Thymus (tissue), 11 donors: ENCODE data around the gene HNF1A. TPM values are rescaled to one million over a fixed set of nuclear protein-coding genes. Genes with fewer than 3 reads are reported as not detected.

Experiments used
- DNase-seq, 9 donors: peaks; one replicate each; pipeline ENCODE4 v3.0.0-alpha.2; 2013; ENCODE audit warnings: low spot score in 9 of 9, low read depth in 6 of 9, missing footprints in 1 of 9
- H3K27ac ChIP-seq, 2 donors: one replicate each; pipeline ENCODE4 v1.5.1; 2013; ENCODE audit warnings: control low read depth in 1 of 2, low read depth in 1 of 2, low read length in 1 of 2, mild to moderate bottlenecking in 1 of 2, moderate library complexity in 1 of 2
- H3K27me3 ChIP-seq, 2 donors: one replicate each; pipeline ENCODE4 v1.5.1; 2013; ENCODE audit warnings: low read length in 1 of 2; ENCODE audit not compliant: control insufficient read depth in 2 of 2, insufficient read depth in 1 of 2
- H3K36me3 ChIP-seq, 2 donors: one replicate each; pipeline ENCODE4 v1.5.1; 2013; ENCODE audit warnings: low read length in 1 of 2, mild to moderate bottlenecking in 1 of 2, moderate library complexity in 1 of 2; ENCODE audit not compliant: control insufficient read depth in 2 of 2, insufficient read depth in 2 of 2
- H3K4me1 ChIP-seq, 2 donors: one replicate each; pipeline ENCODE4 v1.5.1; 2013; ENCODE audit warnings: low read length in 2 of 2; ENCODE audit not compliant: control insufficient read depth in 2 of 2, insufficient read depth in 2 of 2
- H3K4me3 ChIP-seq, 2 donors: one replicate each; pipeline ENCODE4 v1.5.1; 2013; ENCODE audit warnings: low read length in 2 of 2, control low read depth in 1 of 2, mild to moderate bottlenecking in 1 of 2
- H3K9me3 ChIP-seq, 2 donors: one replicate each; pipeline ENCODE4 v1.5.1; 2013; ENCODE audit warnings: low read length in 1 of 2, mild to moderate bottlenecking in 1 of 2; ENCODE audit not compliant: control insufficient read depth in 2 of 2, insufficient read depth in 1 of 2
- WGBS: extraction: QIAGEN DNeasy Blood & Tissue Kit; methylation state at CpG from one replicate; pipeline ENCODE4 v1.1.7; 2013; 5-methylcytosine and 5-hydroxymethylcytosine counted together
- polyA plus RNA-seq: library from polyadenylated mRNA; stranded (reverse); fragments of 200-250 nt; gene quantifications from one replicate; pipeline ENCODE4 v1.2.3, GENCODE V29; 2013
- total RNA-seq: library from RNA; stranded (reverse); fragments of 120-200 nt; gene quantifications from one replicate; pipeline ENCODE4 v1.2.4, GENCODE V29; 2013
- donor health status: healthy.

Gene HNF1A
- total and polyA plus RNA-seq, 2 donors, result 0.09 TPM; not detected in 1

DNA sequence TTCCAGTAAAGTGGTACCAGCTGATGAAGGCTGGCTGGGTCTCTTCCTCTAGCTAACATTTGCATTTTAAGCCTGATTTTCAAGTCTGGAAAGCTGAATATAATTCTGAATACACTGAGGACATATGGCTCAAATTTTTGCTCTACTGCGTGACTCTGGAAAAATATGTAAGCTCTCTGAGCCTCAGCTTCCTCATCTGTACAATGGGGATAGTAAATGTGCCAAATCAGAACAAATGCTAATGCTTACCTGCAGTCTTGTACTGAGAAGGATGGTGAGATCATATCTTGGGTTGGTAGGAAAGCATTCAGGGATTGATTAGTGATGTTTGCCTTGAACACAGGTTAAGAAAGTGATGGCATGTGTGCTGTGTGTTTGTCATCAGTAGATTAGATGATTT lies 14.6 kb downstream of the HNF1A start:
- H3K4me1 ChIP-seq, result no peaks in the 10 kb centered on the region
- peaks cover 0 to 3% of the 10 kb centered on the region in 2 donors for H3K9me3 ChIP-seq
- DNase-seq, result no peak
- no peaks in the 10 kb centered on the region for H3K36me3 ChIP-seq
- WGBS, result 99% methylated on average over 1 of the region's 1 CpG
- H3K27me3 ChIP-seq, result no peaks in the 10 kb centered on the region
- H3K4me3 ChIP-seq, result no peak overlapping the region
- H3K27ac ChIP-seq, result no peak overlapping the region

DNA sequence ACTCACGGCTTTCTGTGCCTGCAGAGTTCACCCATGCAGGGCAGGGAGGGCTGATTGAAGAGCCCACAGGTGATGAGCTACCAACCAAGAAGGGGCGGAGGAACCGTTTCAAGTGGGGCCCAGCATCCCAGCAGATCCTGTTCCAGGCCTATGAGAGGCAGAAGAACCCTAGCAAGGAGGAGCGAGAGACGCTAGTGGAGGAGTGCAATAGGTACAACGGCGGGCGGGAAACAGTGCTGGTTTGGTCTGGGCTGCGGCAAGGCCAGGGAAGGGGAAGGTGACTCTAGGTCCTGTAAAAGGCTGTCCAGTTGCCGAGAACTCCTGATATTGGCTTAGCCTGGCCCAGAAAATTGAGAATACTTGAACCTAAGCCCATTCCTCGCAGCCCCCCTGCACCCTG lies 15.2 kb downstream of the HNF1A start:
- H3K9me3 ChIP-seq, result peaks cover 0 to 3% of the 10 kb centered on the region in 2 donors
- no peaks in the 10 kb centered on the region for H3K36me3 ChIP-seq
- DNase-seq, result no peak
- no peak overlapping the region for H3K4me3 ChIP-seq
- no peaks in the 10 kb centered on the region for H3K4me1 ChIP-seq
- no peaks in the 10 kb centered on the region for H3K27me3 ChIP-seq
- WGBS, result 90% methylated on average over 11 of the region's 11 CpGs
- H3K27ac ChIP-seq, result no peak overlapping the region

DNA sequence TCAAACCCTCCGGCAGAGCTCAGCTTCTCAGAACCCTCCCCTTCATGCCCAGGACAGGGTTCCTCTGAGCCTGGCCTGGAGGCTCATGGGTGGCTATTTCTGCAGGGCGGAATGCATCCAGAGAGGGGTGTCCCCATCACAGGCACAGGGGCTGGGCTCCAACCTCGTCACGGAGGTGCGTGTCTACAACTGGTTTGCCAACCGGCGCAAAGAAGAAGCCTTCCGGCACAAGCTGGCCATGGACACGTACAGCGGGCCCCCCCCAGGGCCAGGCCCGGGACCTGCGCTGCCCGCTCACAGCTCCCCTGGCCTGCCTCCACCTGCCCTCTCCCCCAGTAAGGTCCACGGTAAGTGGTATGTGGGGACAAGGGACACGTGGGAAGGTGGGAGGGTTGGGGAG lies 15.7 kb downstream of the HNF1A start:
- Histone ChIP-seq H3K9me3 (peaks cover 0 to 7% of the 10 kb centered on the region in 2 donors), H3K36me3 (no peaks in the 10 kb centered on the region), H3K27ac (no peak overlapping the region), H3K27me3 (no peaks in the 10 kb centered on the region), H3K4me1 (no peaks in the 10 kb centered on the region), H3K4me3 (no peak overlapping the region)
- WGBS, result 94% methylated on average over 15 of the region's 15 CpGs
- no peak for DNase-seq

DNA sequence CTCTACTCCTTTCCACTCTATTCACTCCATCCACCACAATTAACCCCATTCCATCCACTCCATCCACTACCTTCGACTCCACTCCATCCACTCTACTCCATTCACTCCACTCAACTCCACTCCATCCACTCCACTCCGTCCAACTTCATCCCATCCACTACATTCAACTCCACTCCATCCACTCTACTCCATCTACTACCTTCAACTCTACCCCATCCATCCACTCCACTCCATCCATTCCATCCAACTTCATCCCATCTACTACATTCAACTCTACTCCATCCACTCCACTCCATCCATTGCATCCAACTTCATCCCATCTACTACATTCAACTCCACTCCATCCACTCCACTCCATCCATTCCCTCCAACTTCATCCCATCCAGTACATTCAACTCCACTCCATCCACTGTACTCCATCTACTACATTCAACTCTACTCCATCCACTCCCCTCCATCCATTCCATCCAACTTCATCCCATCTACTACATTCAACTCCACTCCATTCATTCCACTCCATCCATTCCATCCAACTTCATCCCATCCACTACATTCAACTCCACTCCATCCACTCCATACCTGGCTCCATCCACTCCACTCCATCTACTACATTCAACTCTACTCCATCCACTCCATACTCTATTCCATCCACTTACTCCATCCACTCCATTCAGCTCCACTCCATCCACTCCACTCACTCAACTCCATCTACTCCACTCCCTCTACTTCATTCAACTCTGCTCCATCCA lies 16.4 kb downstream of the HNF1A start:
- peaks cover 0 to 7% of the 10 kb centered on the region in 2 donors for H3K9me3 ChIP-seq
- H3K27me3 ChIP-seq, result no peaks in the 10 kb centered on the region
- H3K36me3 ChIP-seq, result no peaks in the 10 kb centered on the region
- peaks cover 0 to 2% of the 10 kb centered on the region in 2 donors for H3K4me1 ChIP-seq
- WGBS, result 95% methylated on average over 2 of the region's 2 CpGs
- DNase-seq, result no peak
- H3K27ac ChIP-seq, result no peak overlapping the region
- no peak overlapping the region for H3K4me3 ChIP-seq

- no peak overlapping the region for H3K4me3 ChIP-seq
- WGBS, result 95% methylated on average over 11 of the region's 11 CpGs
- H3K27me3 ChIP-seq, result no peaks in the 10 kb centered on the region
- H3K27ac ChIP-seq, result no peak overlapping the region
- peaks cover 0 to 7% of the 10 kb centered on the region in 2 donors for H3K9me3 ChIP-seq
- peaks cover 0 to under 1% of the 10 kb centered on the region in 2 donors for H3K36me3 ChIP-seq
- DNase-seq, result no peak
- peaks cover 9 to 17% of the 10 kb centered on the region in 2 donors for H3K4me1 ChIP-seq
Observed at GRCh38 chr12:120996133-120996746, 17.9 kb downstream of the HNF1A start.

GRCh38 chr12:120997448-120997847 lies 19.1 kb downstream of the HNF1A start:
- no peak for DNase-seq
- no peak overlapping the region for H3K27ac ChIP-seq
- peaks cover 15 to 28% of the 10 kb centered on the region in 2 donors for H3K4me1 ChIP-seq
- WGBS, result 91% methylated on average over 9 of the region's 9 CpGs
- peaks cover 7 to 11% of the 10 kb centered on the region in 2 donors for H3K36me3 ChIP-seq
- H3K4me3 ChIP-seq, result no peak overlapping the region
- H3K9me3 ChIP-seq, result peaks cover 0 to 7% of the 10 kb centered on the region in 2 donors
- H3K27me3 ChIP-seq, result no peaks in the 10 kb centered on the region

- Histone ChIP-seq H3K4me3 (no peak overlapping the region), H3K27ac (no peak overlapping the region), H3K27me3 (no peaks in the 10 kb centered on the region), H3K36me3 (peaks cover 10 to 13% of the 10 kb centered on the region in 2 donors), H3K4me1 (peaks cover 15 to 28% of the 10 kb centered on the region in 2 donors), H3K9me3 (peaks cover 0 to 5% of the 10 kb centered on the region in 2 donors)
- WGBS, result 96% methylated on average over 3 of the region's 3 CpGs
- no peak for DNase-seq
Observed at GRCh38 chr12:120998435-120998834, 20.1 kb downstream of the HNF1A start.

DNA sequence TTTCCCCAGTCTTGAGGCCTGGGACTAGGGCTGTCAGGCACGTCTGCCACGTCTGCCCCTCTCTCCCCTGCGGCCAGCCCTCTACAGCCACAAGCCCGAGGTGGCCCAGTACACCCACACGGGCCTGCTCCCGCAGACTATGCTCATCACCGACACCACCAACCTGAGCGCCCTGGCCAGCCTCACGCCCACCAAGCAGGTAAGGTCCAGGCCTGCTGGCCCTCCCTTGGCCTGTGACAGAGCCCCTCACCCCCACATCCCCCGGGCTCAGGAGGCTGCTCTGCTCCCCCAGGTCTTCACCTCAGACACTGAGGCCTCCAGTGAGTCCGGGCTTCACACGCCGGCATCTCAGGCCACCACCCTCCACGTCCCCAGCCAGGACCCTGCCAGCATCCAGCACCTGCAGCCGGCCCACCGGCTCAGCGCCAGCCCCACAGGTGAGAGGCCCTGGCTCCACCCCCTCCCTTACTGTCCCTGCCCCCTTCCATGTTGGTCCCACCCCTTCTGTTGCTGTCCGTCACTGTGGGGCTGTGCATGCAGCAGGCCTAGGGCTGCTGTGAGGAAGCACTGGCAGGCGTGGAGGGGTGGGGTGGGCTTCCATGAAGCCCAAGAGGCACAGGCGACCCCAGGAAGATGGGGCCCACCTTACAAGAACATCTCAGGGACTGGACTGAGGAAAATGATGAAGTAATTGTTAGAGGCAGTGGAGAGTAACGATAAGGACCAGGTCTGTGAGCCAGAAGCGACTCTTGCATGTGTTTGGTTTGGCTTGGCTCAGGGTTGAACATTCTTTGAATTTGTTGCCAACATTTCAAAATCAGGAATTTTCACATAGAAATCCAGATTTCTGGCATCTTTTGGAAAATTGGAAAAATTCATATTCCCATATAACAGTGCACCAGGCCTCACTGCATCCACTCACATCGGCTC lies 21.1 kb downstream of the HNF1A start:
- Histone ChIP-seq H3K4me3 (no peak overlapping the region), H3K27me3 (no peaks in the 10 kb centered on the region), H3K4me1 (peaks cover 15 to 28% of the 10 kb centered on the region in 2 donors), H3K9me3 (peaks cover 0 to 4% of the 10 kb centered on the region in 2 donors), H3K27ac (no peak overlapping the region), H3K36me3 (peaks cover 20 to 23% of the 10 kb centered on the region in 2 donors)
- no peak for DNase-seq
- WGBS, result 80% methylated on average over 23 of the region's 23 CpGs
